Peyer's patch (tissue), 4 donors: ENCODE data around the gene VRK1.

ENCODE experiments used
- CTCF ChIP-seq, 6 experiments: fragments of 450-650 bp in 4 of 6; fragments of 200-600 bp in 2 of 6; sonication (generic) in 1 of 6; IDR thresholded peaks; one replicate each; pipeline ENCODE4 v1.5.1; 2017 to 2019; ENCODE audit warnings: antibody characterized with exemption in 6 of 6, mild to moderate bottlenecking in 3 of 6, moderate library complexity in 1 of 6
- POLR2A ChIP-seq, 2 donors: fragments of 450-650 bp; IDR thresholded peaks; one replicate each; pipeline ENCODE4 v1.5.1; 2017; ENCODE audit warnings: antibody characterized with exemption in 2 of 2, mild to moderate bottlenecking in 2 of 2, moderate library complexity in 2 of 2

GRCh38 chr14:96848011-96848410, 50.8 kb downstream of the VRK1 start:
- TF ChIP-seq POLR2A (IDR thresholded peaks at IDR 0.05) (no peak), CTCF (IDR thresholded peaks at IDR 0.05) (no peak)
